Thyroid gland (tissue), 4 donors: ENCODE measurements around the gene SERPINB1. TPM values are rescaled to one million over a fixed set of nuclear protein-coding genes. Genes with fewer than 3 reads are reported as not detected.

Source experiments
- DNase-seq, 2 donors: peaks; one replicate each; pipeline ENCODE4 v3.0.0-alpha.2; 2019
- H3K27ac ChIP-seq, 3 donors: fragments of 200-600 bp; sonication (generic); 1 replicate in 2 of 3; 2 replicates in 1 of 3; pipeline ENCODE4 v1.5.1; 2016 to 2019; ENCODE audit warnings: mild to moderate bottlenecking in 1 of 3, moderate library complexity in 1 of 3
- H3K27me3 ChIP-seq: fragments of 200-600 bp; sonication (generic); one replicate; pipeline ENCODE4 v1.5.1; 2019
- H3K36me3 ChIP-seq, 2 donors: fragments of 200-600 bp; sonication (generic); one replicate each; pipeline ENCODE4 v1.5.1; 2016 to 2019
- H3K4me1 ChIP-seq, 2 donors: fragments of 200-600 bp; sonication (generic); one replicate each; pipeline ENCODE4 v1.5.1; 2017 to 2019
- H3K4me3 ChIP-seq, 3 donors: fragments of 200-600 bp; sonication (generic); replicated peaks in 1 of 3; 1 replicate in 2 of 3; 2 replicates in 1 of 3; pipeline ENCODE4 v1.5.1; 2016; ENCODE audit warnings: mild to moderate bottlenecking in 1 of 3
- H3K9me3 ChIP-seq: fragments of 200-600 bp; sonication (generic); one replicate; pipeline ENCODE4 v1.5.1; 2017
- CTCF ChIP-seq, 6 experiments: fragments of 200-600 bp in 3 of 6; fragments of 450-650 bp in 3 of 6; sonication (generic) in 3 of 6; IDR thresholded peaks; one replicate each; pipeline ENCODE4 v1.5.1; 2016 to 2019; ENCODE audit warnings: antibody characterized with exemption in 6 of 6, mild to moderate bottlenecking in 2 of 6, inconsistent platforms in 1 of 6, moderate library complexity in 1 of 6
- POLR2A ChIP-seq, 2 donors: fragments of 450-650 bp; IDR thresholded peaks; one replicate each; pipeline ENCODE4 v1.6.1; 2017; ENCODE audit warnings: antibody characterized with exemption in 2 of 2, mild to moderate bottlenecking in 2 of 2, moderate library complexity in 1 of 2
- WGBS, 2 donors: methylation state at CpG; one replicate each; pipeline ENCODE4 v1.1.5; 2017; 5-methylcytosine and 5-hydroxymethylcytosine counted together
- intact Hi-C: fragments of 100-400 bp; cut with DNase I; formaldehyde crosslinking; loops from one replicate; pipeline ENCODE4 v1.15.1; 2023
- total RNA-seq, 4 donors: library from RNA; depleted of rRNA; stranded (reverse); fragments of >200 nt; gene quantifications; one replicate each; pipeline ENCODE4 v1.2.3, GENCODE V29; 2016

SERPINB1 gene
- total RNA-seq, 4 donors from 2014 or later: 36.2 to 52.8 (median 43.4) TPM

DNA sequence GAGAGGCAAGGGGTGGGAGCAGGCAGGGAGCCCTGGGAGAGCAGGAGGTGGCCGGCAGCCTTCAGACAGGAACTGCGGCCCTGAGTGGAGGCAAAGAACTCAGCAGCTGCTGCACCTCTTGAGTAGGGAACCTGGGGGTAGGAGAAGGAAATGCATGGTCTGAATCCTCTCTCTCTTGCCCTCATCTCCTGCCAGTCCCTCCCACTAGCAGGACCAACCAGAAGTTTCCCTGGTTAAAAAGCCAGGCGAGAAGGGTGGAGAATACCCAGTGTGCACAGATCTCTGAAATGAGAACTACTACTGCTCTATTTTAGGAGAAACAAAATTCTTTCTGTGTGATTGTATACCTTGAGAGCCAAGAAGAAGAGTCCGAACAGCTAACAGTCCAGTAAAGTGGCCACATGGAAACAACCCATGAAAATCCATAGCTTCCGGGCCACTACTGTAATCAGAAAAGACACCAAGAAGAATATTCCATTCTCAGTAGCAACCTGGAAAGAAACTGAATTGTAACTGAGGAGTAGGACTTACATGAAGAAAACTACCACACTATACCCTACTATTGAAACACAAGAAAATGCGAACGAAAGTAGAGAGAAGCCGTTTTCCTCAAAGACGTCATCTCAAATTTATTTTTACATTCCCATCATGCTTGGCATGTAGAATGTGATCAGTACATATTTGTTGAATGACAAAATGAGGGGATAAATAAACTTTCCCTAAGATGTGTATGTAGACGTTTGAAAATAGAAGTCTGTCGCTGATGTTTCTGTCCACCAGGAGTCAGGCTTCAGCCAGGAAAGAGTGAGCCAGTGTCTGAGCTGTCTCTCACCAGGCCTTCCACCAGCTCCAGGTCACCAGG lies 50.8 kb downstream of the SERPINB1 start:
- H3K9me3 ChIP-seq: no peaks in the 10 kb centered on the region
- 62 to 68% methylated on average over 11 of the region's 11 CpGs for WGBS, 2 donors
- peak; percentile 68 to 74 for DNase-seq
- H3K27me3 ChIP-seq: no peaks in the 10 kb centered on the region
- TF ChIP-seq POLR2A (IDR thresholded peaks at IDR 0.05): no peak
- TF ChIP-seq CTCF (IDR thresholded peaks at IDR 0.05): peak; percentile 30 to 93 (median 72)
- intact Hi-C loops: loop anchor here (5.0 kb wide), 1 partner anchor 141 kb away; no protein-coding TSS in a partner anchor
- peak overlapping the region in 2 of 3 donors; percentile 27 to 66 for H3K27ac ChIP-seq
- peaks cover 8 to 15% of the 10 kb centered on the region in 2 donors for H3K4me1 ChIP-seq
- H3K36me3 ChIP-seq: no peaks in the 10 kb centered on the region
- no peak overlapping the region for H3K4me3 ChIP-seq

- no peak overlapping the region for H3K27ac ChIP-seq
- DNase-seq: no peak
- no peak overlapping the region for H3K4me3 ChIP-seq
- intact Hi-C loops: no loop called here
- no peaks in the 10 kb centered on the region for H3K27me3 ChIP-seq
- peaks cover 6 to 32% of the 10 kb centered on the region in 2 donors for H3K4me1 ChIP-seq
- TF ChIP-seq CTCF (IDR thresholded peaks at IDR 0.05) (no peak), POLR2A (IDR thresholded peaks at IDR 0.05) (no peak)
- peaks cover 0 to 5% of the 10 kb centered on the region in 2 donors for H3K36me3 ChIP-seq
- no peaks in the 10 kb centered on the region for H3K9me3 ChIP-seq
- WGBS, 2 donors: 81 to 84% methylated on average over 4 of the region's 4 CpGs
These were observed 55.4 kb downstream of the SERPINB1 start for GRCh38 chr6:2786269-2786668.

DNA sequence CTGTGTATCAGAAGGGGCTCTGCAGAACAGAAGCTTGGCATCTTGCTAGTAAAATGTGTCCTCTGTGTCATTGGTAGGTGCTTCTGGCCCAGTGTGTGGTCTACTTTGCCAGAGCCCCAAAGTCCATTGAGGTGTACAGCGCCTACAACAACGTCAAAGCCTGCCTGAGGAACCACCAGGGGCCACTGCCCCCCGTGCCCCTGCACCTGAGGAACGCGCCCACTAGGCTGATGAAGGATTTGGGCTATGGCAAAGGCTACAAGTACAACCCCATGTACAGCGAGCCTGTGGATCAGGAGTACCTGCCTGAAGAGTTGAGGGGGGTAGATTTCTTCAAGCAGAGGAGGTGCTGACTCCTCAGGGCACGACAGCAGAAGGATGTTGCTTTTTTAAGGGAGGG lies 56.7 kb downstream of the SERPINB1 start:
- Histone ChIP-seq H3K27ac (no peak overlapping the region), H3K4me3 (no peak overlapping the region), H3K9me3 (no peaks in the 10 kb centered on the region), H3K36me3 (peaks cover 0 to 5% of the 10 kb centered on the region in 2 donors), H3K27me3 (no peaks in the 10 kb centered on the region), H3K4me1 (peaks cover 15 to 40% of the 10 kb centered on the region in 2 donors)
- DNase-seq: no peak
- no peak for TF ChIP-seq POLR2A (IDR thresholded peaks at IDR 0.05)
- no peak for TF ChIP-seq CTCF (IDR thresholded peaks at IDR 0.05)
- intact Hi-C loops: no loop called here
- WGBS, 2 donors: 96 to 98% methylated on average over 6 to 7 of the region's 7 CpGs

- WGBS, 2 donors: 86 to 87% methylated on average over 5 of the region's 5 CpGs
- peaks cover 3 to 5% of the 10 kb centered on the region in 2 donors for H3K36me3 ChIP-seq
These were observed 57.6 kb downstream of the SERPINB1 start for GRCh38 chr6:2784061-2784460.

More at GRCh38 chr6:2784061-2784460, 57.6 kb downstream of the SERPINB1 start:
- intact Hi-C loops: no loop called here
- Histone ChIP-seq H3K9me3 (no peaks in the 10 kb centered on the region), H3K4me3 (no peak overlapping the region), H3K27ac (peak overlapping the region in 1 of 3 donors; percentile 58), H3K4me1 (peaks cover 15 to 45% of the 10 kb centered on the region in 2 donors), H3K27me3 (no peaks in the 10 kb centered on the region)
- TF ChIP-seq CTCF (IDR thresholded peaks at IDR 0.05) (no peak), POLR2A (IDR thresholded peaks at IDR 0.05) (no peak)
- no peak for DNase-seq
